ENCODE measurements around the gene USP47. TPM values are rescaled to one million over a fixed set of nuclear protein-coding genes. Genes with fewer than 3 reads are reported as not detected.

Gene USP47
- total and polyA plus RNA-seq, 2 of the 8 experiments (the other 6 are each of a cell fraction or from before 2014, with no cell fraction given), result 4.2 to 21.3 TPM

- H3K79me2 ChIP-seq (ENCODE audit: control insufficient read depth in 1 of 2, insufficient read depth in 2 of 2, low read length in 2 of 2), result no peaks in the 10 kb centered on the region
- H4K20me1 ChIP-seq (replicated peaks in 1 of 2; ENCODE audit: control insufficient read depth in 1 of 2, insufficient read depth in 2 of 2, low read length in 2 of 2), result peaks cover 0 to 2% of the 10 kb centered on the region in 2 experiments
- no peak overlapping the region for H2BK20ac ChIP-seq (ENCODE audit: low read length)
- H2AFZ ChIP-seq (ENCODE audit: low read length), result no peak overlapping the region
- WGBS, 2 experiments (ENCODE audit: extremely low coverage in 1 of 2, insufficient coverage in 1 of 2, insufficient read length in 1 of 2, insufficient replicate concordance in 2 of 2, low coverage in 1 of 2, low lambda C conversion rate in 2 of 2, missing lambda C conversion rate in 1 of 2), result 100% methylated on average over 3 of the region's 3 CpGs; no CpG with 5 or more reads in 1 of the 2 experiments
- H3K4me1 ChIP-seq (replicated peaks in 1 of 4; ENCODE audit: control insufficient read depth in 3 of 4, insufficient read depth in 4 of 4, low read length in 3 of 4), result no peaks in the 10 kb centered on the region
- H2BK12ac ChIP-seq (ENCODE audit: low read depth, low read length), result no peak overlapping the region
- H3K36me3 ChIP-seq (ENCODE audit: control insufficient read depth in 2 of 4, insufficient read depth in 4 of 4, low read length in 3 of 4), result peaks cover 0 to 7% (median under 1%) of the 10 kb centered on the region in 4 experiments; a peak in 5 of 8 replicates
- DNase-seq (ENCODE audit: low read depth in 1 of 2, low spot score in 2 of 2) (peak in 1 of 2 experiments; percentile 43), FAIRE-seq (no peak)
- H3K79me1 ChIP-seq (ENCODE audit: low read depth, low read length), result no peaks in the 10 kb centered on the region
- H3K4me2 ChIP-seq (ENCODE audit: insufficient read depth in 1 of 2, low read depth in 2 of 2, low read length in 2 of 2), result no peak overlapping the region
- H4K8ac ChIP-seq (ENCODE audit: extremely low read depth, insufficient read depth, low read length), result no peak overlapping the region
- no peak overlapping the region for H2BK120ac ChIP-seq (replicated peaks; ENCODE audit: low read depth, low read length)
- no peak overlapping the region for H3K4ac ChIP-seq (replicated peaks; ENCODE audit: insufficient read length, low read depth, low read length)
- no peak overlapping the region for H2AK5ac ChIP-seq (ENCODE audit: low read depth, low read length)
- ChIA-PET CTCF (ENCODE audit: partially characterized antibody) (interaction anchor here (1.1 to 1.7 kb wide), 4 partner anchors 11 to 86 kb away, joined by 4 to 5 read pairs (median 4); no protein-coding TSS in a partner anchor), POLR2A (ENCODE audit: partially characterized antibody) (interaction anchor here (0.7 to 0.9 kb wide), 2 partner anchors 15 to 308 kb away, joined by 3 read pairs; no protein-coding TSS in a partner anchor)
- no peak overlapping the region for H3K14ac ChIP-seq (ENCODE audit: insufficient read length)
- no peak overlapping the region for H3K9ac ChIP-seq (replicated peaks in 1 of 4; ENCODE audit: extremely low read depth in 1 of 4, low read depth in 3 of 4, low read length in 3 of 4)
- H3K9me3 ChIP-seq (ENCODE audit: insufficient read depth in 2 of 2, low read depth in 1 of 2, low read length in 1 of 2), result no peaks in the 10 kb centered on the region
- no peaks in the 10 kb centered on the region for H3K23me2 ChIP-seq (ENCODE audit: low read depth, low read length)
- no peak overlapping the region for H3K27ac ChIP-seq (ENCODE audit: low read depth, low read length)
- peak overlapping the region; percentile 32; the same call in 1 of the 2 replicates for H3K18ac ChIP-seq (ENCODE audit: extremely low read depth, low read length)
- H4K5ac ChIP-seq (ENCODE audit: insufficient read length, low read depth, low read length), result no peak overlapping the region
- no peak overlapping the region for H3K4me3 ChIP-seq (ENCODE audit: extremely low read depth in 1 of 4, insufficient read depth in 2 of 4, low read depth in 3 of 4, low read length in 4 of 4)
- TF ChIP-seq, protein P1, sequence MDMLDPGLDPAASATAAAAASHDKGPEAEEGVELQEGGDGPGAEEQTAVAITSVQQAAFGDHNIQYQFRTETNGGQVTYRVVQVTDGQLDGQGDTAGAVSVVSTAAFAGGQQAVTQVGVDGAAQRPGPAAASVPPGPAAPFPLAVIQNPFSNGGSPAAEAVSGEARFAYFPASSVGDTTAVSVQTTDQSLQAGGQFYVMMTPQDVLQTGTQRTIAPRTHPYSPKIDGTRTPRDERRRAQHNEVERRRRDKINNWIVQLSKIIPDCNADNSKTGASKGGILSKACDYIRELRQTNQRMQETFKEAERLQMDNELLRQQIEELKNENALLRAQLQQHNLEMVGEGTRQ (IDR thresholded peaks at IDR 0.05; ENCODE audit: low read length), result peak; percentile 70; the same call in 1 of the 2 replicates
- no peak for TF ChIP-seq CBX5 (IDR thresholded peaks at IDR 0.05; ENCODE audit: low read depth, low read length)
- no peaks in the 10 kb centered on the region for H3K27me3 ChIP-seq (replicated peaks in 1 of 4; ENCODE audit: control insufficient read depth in 3 of 4, extremely low read depth in 1 of 4, insufficient read depth in 3 of 4, low read length in 3 of 4)
- no peak overlapping the region for H3K23ac ChIP-seq (ENCODE audit: insufficient read length)
- H2BK15ac ChIP-seq (ENCODE audit: low read length), result no peak overlapping the region
- no peak overlapping the region for H3K56ac ChIP-seq (replicated peaks; ENCODE audit: insufficient read length, low read depth, low read length)
- no peak overlapping the region for H2BK5ac ChIP-seq (ENCODE audit: low read depth, low read length)
- H4K91ac ChIP-seq (replicated peaks; ENCODE audit: insufficient read length, low read length), result no peak overlapping the region
Measured at GRCh38 chr11:11961399-11962028, 119.7 kb downstream of the USP47 start.
